HG03571 (cell line): ENCODE data around the gene SLC35F3.
"Not testable (repeated sequence)": the region's sequence is repeated elsewhere in the genome, so short reads cannot be mapped to it uniquely, and the experiment has no call there.

ENCODE experiments used
- ATAC-seq: cut with Tn5 transposase; IDR thresholded peaks from one replicate; pipeline ENCODE4 v1.9.1; 2021; ENCODE audit not compliant: unreplicated experiment

The SLC35F3 gene

DNA sequence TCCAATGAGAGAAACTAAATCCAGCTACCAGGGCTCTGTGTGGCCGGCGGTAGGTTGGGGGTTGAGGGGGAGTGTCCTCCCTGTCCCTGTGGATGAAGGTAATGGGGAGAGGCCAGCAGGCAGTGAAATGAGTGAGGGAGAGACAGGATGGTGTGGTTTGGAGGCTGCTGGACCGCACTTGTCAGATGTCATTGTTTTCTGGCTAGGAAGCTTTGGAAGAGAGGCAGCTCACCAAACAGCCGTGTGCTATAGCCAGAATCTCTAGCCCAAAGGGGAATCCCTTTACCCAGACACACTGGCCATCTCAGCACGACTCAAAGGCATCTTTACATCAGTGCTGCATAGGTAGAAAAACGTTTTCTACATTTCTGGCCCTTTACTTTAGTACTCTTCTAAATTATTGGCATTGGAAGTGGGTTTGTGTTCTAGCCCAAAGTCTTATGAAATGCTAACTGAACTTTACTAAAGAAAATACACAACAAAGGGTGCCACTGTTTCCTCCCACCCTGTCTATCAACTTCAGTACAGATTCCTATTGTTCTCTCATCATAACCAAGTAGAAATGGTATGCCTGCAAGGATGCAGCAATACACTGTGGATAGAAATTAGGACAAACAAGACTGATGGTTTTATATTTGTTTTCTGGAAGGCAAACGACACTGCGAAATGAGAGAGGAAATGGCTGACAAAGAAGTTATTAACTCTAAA, 372.8 kb downstream of the SLC35F3 start:
- ATAC-seq = no peak

GRCh38 chr1:234279021-234279420, 374.5 kb downstream of the SLC35F3 start:
- ATAC-seq = no peak

DNA sequence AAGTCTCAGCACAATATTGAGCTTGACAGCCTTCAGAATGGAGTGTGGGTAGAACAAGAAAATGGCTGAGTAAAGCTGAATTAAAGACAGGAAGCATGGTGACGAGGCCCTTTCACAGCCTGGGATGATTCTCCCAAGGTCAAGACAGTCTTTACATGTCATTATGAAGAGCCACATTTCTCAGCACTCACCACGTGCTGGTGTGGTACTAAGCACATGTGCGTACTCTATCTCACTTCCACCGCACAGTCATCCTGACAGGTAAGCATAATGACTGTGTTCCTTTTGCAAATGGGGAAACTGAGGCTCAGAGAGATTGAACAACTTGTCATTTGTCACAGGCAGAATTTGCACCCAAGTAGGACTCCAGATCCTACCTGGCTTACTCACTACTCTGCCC, 376.0 kb downstream of the SLC35F3 start:
- ATAC-seq = no peak

DNA sequence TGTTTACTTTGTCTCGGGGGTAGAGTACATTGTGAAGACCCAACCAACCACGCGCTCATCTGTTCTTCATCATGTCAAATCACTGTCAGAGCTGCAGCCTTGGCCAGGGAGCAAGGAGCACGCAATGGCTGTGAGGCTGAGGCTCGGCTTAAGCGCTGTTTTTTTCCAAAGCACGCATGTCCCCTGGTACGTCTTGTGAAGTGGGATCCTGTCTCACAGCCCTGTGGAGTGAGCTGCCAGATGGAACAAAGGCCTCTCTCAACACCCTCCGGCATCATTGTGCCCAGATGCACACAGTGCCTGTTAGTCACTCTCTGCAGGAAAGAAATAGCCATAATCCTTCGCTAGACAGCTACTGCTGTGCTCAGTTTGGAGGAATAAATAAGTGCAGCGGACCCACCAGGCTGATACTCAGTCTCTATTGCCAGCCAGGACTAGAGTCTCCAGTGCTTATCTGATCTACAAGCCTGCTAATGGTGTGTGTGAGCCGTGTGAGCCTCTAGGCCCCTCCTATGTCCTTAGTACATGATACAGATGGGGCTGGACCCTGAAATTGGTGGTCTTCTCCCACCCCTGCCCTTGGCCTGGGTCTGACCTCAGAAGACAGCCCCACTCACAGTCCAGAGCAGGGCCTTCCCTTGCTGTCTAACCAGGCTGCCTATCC, 377.5 kb downstream of the SLC35F3 start:
- ATAC-seq = no peak

- no peak for ATAC-seq
These were observed 381.7 kb downstream of the SLC35F3 start for GRCh38 chr1:234286206-234286605.

GRCh38 chr1:234288946-234289345, 384.5 kb downstream of the SLC35F3 start:
- no peak for ATAC-seq

- no peak for ATAC-seq
These were observed 385.2 kb downstream of the SLC35F3 start for GRCh38 chr1:234289538-234290305.

GRCh38 chr1:234292011-234292410, 387.5 kb downstream of the SLC35F3 start:
- no peak for ATAC-seq

DNA sequence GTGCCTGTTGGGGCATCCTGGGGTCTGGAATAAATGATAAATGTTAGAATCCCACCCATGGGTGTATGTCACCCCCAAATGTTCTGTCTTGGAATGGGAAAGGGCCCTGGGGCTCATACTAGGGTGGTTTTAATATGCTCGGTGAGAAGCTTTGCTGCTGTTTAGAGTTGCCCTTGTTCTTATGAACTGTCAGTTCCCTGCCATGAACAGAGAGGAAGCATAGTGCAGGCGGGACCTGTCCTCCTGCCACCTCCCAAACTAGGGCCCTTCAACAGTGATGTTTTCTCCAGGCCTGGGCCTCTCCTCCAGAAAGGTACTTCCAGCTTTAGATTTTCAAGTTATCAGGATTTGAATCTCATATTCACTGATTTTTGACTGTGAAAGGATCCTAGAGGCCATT, 388.1 kb downstream of the SLC35F3 start:
- no peak for ATAC-seq

- ATAC-seq = no peak
These were observed 389.8 kb downstream of the SLC35F3 start for GRCh38 chr1:234294109-234294817.

GRCh38 chr1:234295068-234295467, 390.6 kb downstream of the SLC35F3 start:
- no peak for ATAC-seq

DNA sequence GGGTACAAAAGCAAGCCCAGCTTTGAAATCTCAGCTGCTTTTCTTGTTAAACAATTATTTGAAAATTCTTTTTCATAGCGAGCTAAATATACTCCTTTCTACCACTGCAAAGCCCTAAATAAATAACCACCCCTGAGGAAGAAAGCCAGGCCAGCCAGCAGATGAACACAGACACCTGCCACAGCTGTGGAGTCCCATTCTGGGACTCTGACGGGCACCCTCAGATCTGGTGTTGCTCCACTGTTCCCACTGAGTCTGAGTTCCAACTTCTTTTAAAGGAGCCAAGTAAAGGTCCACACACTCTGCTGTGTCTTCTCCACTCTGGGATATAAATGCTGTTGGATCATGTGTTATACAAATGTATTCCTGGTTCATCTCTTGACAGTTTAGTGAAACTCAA, 391.1 kb downstream of the SLC35F3 start:
- ATAC-seq = no peak

DNA sequence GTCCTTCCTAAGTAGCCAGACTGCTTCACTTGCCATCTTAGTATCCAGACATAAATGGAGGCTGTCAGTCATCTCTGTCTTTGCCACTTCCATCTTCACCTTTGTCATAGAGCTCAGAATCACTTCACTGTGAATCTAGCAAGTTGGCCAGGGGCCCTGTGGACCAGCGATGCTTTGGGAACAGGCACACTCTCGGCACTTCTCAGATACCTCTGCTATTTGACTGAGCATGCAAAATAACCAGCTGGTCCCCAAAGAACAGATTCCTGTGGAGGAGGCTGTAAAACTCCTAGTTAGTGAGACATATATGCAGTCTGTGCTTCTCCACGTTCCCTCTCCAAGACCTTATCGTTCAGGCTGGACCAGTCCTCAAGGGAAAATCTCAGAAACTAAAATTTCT, 392.0 kb downstream of the SLC35F3 start:
- no peak for ATAC-seq

- no peak for ATAC-seq
These were observed 393.2 kb downstream of the SLC35F3 start for GRCh38 chr1:234297668-234298067.

- ATAC-seq = no peak
These were observed 395.6 kb downstream of the SLC35F3 start for GRCh38 chr1:234300096-234300495.

- not testable (repeated sequence) for ATAC-seq
These were observed 397.2 kb downstream of the SLC35F3 start for GRCh38 chr1:234301663-234302062.

- ATAC-seq = no peak
These were observed 398.0 kb downstream of the SLC35F3 start for GRCh38 chr1:234302354-234302962.

- no peak for ATAC-seq
These were observed 398.8 kb downstream of the SLC35F3 start for GRCh38 chr1:234303231-234303630.

DNA sequence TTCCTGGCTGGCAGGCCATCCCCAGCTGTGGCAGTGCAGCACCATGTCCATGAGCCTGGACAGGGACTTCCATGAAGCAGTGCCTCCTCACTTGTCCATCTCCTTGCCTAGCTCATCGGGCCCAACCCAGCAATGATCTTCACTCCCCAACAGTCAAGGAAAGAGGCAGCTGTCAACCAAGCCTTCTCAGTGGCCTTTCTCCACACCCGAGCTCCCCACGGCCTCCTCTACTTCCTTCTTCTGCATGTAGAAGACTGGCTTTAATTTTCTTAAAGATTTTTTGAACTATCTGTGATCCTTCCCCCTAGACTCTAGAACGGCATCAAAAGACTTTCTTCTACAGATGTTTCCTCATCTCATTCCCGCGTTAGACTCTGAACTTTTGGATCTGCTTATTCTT, 403.2 kb downstream of the SLC35F3 start:
- ATAC-seq = no peak

DNA sequence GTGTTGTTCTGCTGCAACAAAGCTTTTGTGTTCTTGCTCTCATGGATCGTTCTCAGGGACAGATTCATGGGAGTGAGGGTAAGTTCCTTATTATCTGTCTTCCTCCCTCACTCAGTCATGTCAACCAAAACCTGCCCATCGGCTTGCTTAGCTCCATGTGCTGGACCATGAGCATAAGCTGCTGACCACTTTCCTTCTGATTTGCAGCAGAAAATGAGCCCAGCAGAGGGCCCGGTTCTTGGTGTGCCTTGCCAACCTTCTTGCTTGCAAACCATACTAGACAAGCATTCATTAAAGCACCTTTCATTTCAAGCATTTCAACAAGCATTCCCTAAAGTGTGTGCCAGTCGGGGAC, 404.7 kb downstream of the SLC35F3 start:
- no peak for ATAC-seq
